GM23338 (cell line): ENCODE results near the gene PIGS. TPM values are rescaled to one million over a fixed set of nuclear protein-coding genes. Genes with fewer than 3 reads are reported as not detected.

Source experiments
- ATAC-seq: fragments of 200-7000 bp; cut with Tn5 transposase; 3 replicates; pipeline ENCODE4 v1.9.1; 2020
- DNase-seq: peaks from one replicate; pipeline ENCODE4 v3.0.0-alpha.2; 2015; ENCODE audit warnings: low spot score
- H2AFZ ChIP-seq: fragments of 200-600 bp; sonication (generic); 2 replicates; pipeline ENCODE4 v1.8.0; 2016; ENCODE audit warnings: antibody characterized with exemption, mild to moderate bottlenecking, moderate library complexity
- H3F3A ChIP-seq: fragments of 200-600 bp; sonication (generic); replicated peaks from 2 replicates; pipeline ENCODE4 v1.8.0; 2017; ENCODE audit warnings: antibody characterized with exemption, mixed run types, low read depth
- H3K27ac ChIP-seq: fragments of 200-600 bp; sonication (generic); 2 replicates; pipeline ENCODE4 v1.6.1; 2016; ENCODE audit warnings: low read depth
- H3K27me3 ChIP-seq: fragments of 200-600 bp; sonication (generic); 2 replicates; pipeline ENCODE4 v1.8.0; 2016; ENCODE audit warnings: mild to moderate bottlenecking, mixed run types, moderate library complexity; ENCODE audit not compliant: insufficient read depth
- H3K36me3 ChIP-seq: fragments of 200-600 bp; sonication (generic); 2 replicates; pipeline ENCODE4 v1.8.0; 2016; ENCODE audit warnings: mild to moderate bottlenecking; ENCODE audit not compliant: insufficient read depth
- H3K4me1 ChIP-seq: fragments of 200-600 bp; sonication (generic); 2 replicates; pipeline ENCODE4 v1.8.0; 2016; ENCODE audit warnings: mild to moderate bottlenecking, moderate library complexity; ENCODE audit not compliant: insufficient read depth
- H3K4me2 ChIP-seq: fragments of 200-600 bp; sonication (generic); 2 replicates; pipeline ENCODE4 v1.7.1; 2017; ENCODE audit warnings: mixed run types
- H3K4me3 ChIP-seq: fragments of 200-600 bp; sonication (generic); 2 replicates; pipeline ENCODE4 v1.6.1; 2016; ENCODE audit warnings: mixed run types
- H3K79me2 ChIP-seq: fragments of 200-600 bp; sonication (generic); replicated peaks from 2 replicates; pipeline ENCODE4 v1.8.0; 2017; ENCODE audit warnings: mild to moderate bottlenecking; ENCODE audit not compliant: insufficient read depth
- H3K9me2 ChIP-seq: fragments of 200-600 bp; sonication (generic); 2 replicates; pipeline ENCODE4 v1.8.0; 2017; ENCODE audit not compliant: insufficient read depth
- H4K20me1 ChIP-seq: fragments of 200-600 bp; sonication (generic); replicated peaks from 2 replicates; pipeline ENCODE4 v1.8.0; 2017; ENCODE audit warnings: mild to moderate bottlenecking; ENCODE audit not compliant: insufficient read depth
- H3K27ac Mint-ChIP-seq: 2 replicates; pipeline ENCODE4 v1.8.0; 2020; ENCODE audit warnings: inconsistent platforms, mild to moderate bottlenecking, moderate library complexity, mixed read lengths
- H3K27me3 Mint-ChIP-seq: 3 replicates; pipeline ENCODE4 v1.8.0; 2022; ENCODE audit warnings: low read depth, mild to moderate bottlenecking, moderate library complexity, mixed read lengths, inconsistent platforms; ENCODE audit not compliant: insufficient read depth, poor library complexity
- H3K36me3 Mint-ChIP-seq: 3 replicates; pipeline ENCODE4 v1.8.0; 2021; ENCODE audit warnings: low read depth, mild to moderate bottlenecking, inconsistent platforms, moderate library complexity, mixed read lengths
- H3K4me1 Mint-ChIP-seq: 3 replicates; pipeline ENCODE4 v1.8.0; 2020; ENCODE audit warnings: mild to moderate bottlenecking, inconsistent platforms, mixed read lengths
- H3K4me3 Mint-ChIP-seq: 3 replicates; pipeline ENCODE4 v1.8.0; 2021; ENCODE audit warnings: moderate library complexity, mild to moderate bottlenecking, inconsistent platforms, mixed read lengths
- H3K9me3 Mint-ChIP-seq: 3 replicates; pipeline ENCODE4 v1.8.0; 2020; ENCODE audit warnings: moderate library complexity, mild to moderate bottlenecking, inconsistent platforms, mixed read lengths
- CREB1 ChIP-seq: fragments of 250-450 bp; sonication (Bioruptor Pico); IDR thresholded peaks from 2 replicates; pipeline ENCODE4 v1.5.0; 2020; ENCODE audit warnings: low read depth, mild to moderate bottlenecking, moderate library complexity
- CTCF ChIP-seq, 2 experiments: fragments of 200-600 bp in 1 of 2; sonication (generic) in 1 of 2; conservative IDR thresholded peaks; 2 replicates each; pipeline versions ENCODE4 v1.5.1 to v1.6.1; 2016 to 2017; ENCODE audit warnings: antibody characterized with exemption in 2 of 2, low read depth in 2 of 2, mild to moderate bottlenecking in 2 of 2, moderate library complexity in 1 of 2
- EZH2 ChIP-seq: fragments of 200-600 bp; sonication (generic); IDR thresholded peaks from one replicate; pipeline ENCODE4 v1.8.0; 2017; ENCODE audit warnings: antibody characterized with exemption, mild to moderate bottlenecking, low read depth; ENCODE audit not compliant: unreplicated experiment
- NANOG ChIP-seq: IDR thresholded peaks from 2 replicates; pipeline ENCODE4 v1.6.1; 2016; ENCODE audit warnings: antibody characterized with exemption, borderline replicate concordance
- STAT1 ChIP-seq: IDR thresholded peaks from one replicate; pipeline ENCODE4 v1.6.1; 2016; ENCODE audit warnings: antibody characterized with exemption; ENCODE audit not compliant: unreplicated experiment
- ZNF331 ChIP-seq: fragments of 250-450 bp; sonication (Bioruptor Pico); IDR thresholded peaks from 2 replicates; pipeline ENCODE4 v1.5.0; 2020; ENCODE audit warnings: low read depth, mild to moderate bottlenecking, moderate library complexity
- polyA plus RNA-seq: library from polyadenylated mRNA; unstranded; fragments of >200 nt; fragmentation: Nextera tagmentation; extraction: Ambion mirVana; gene quantifications from 2 replicates; pipeline ENCODE4 v1.2.1, GENCODE V29; 2016
- total RNA-seq: library from RNA; depleted of rRNA; stranded (reverse); fragments of >200 nt; shearing (Covaris generic); gene quantifications from 2 replicates; pipeline ENCODE4 v1.2.3, GENCODE V29; 2014

The PIGS gene
- total and polyA plus RNA-seq, 2 experiments from 2014 or later, result 16.4 to 53.2 TPM

- peaks cover 11% of the 10 kb centered on the region for H3K4me1 Mint-ChIP-seq
- Histone ChIP-seq H4K20me1 (no peaks in the 10 kb centered on the region), H3K4me3 (no peak overlapping the region), H3K79me2 (no peaks in the 10 kb centered on the region), H2AFZ (no peak overlapping the region), H3F3A (no peaks in the 10 kb centered on the region), H3K36me3 (no peaks in the 10 kb centered on the region), H3K27me3 (no peaks in the 10 kb centered on the region), H3K4me1 (peaks cover 9% of the 10 kb centered on the region), H3K4me2 (no peak overlapping the region), H3K27ac (no peak overlapping the region), H3K9me2 (no peaks in the 10 kb centered on the region)
- H3K27ac Mint-ChIP-seq, result no peak overlapping the region
- H3K27me3 Mint-ChIP-seq, result peaks cover 10% of the 10 kb centered on the region
- H3K36me3 Mint-ChIP-seq, result no peaks in the 10 kb centered on the region; the same call in 2 of the 3 replicates
- TF ChIP-seq CREB1 (CRISPR knock-in tag) (no peak), STAT1 (no peak), CTCF (conservative IDR thresholded peaks at IDR 0.05; ENCODE audit: low read depth in 2 of 2) (no peak)
- DNase-seq, result no peak
- H3K9me3 Mint-ChIP-seq, result no peaks in the 10 kb centered on the region
- ATAC-seq, result no peak
- no peak overlapping the region for H3K4me3 Mint-ChIP-seq
Observed at GRCh38 chr17:28540231-28540630, 31.1 kb downstream of the PIGS start.

DNA sequence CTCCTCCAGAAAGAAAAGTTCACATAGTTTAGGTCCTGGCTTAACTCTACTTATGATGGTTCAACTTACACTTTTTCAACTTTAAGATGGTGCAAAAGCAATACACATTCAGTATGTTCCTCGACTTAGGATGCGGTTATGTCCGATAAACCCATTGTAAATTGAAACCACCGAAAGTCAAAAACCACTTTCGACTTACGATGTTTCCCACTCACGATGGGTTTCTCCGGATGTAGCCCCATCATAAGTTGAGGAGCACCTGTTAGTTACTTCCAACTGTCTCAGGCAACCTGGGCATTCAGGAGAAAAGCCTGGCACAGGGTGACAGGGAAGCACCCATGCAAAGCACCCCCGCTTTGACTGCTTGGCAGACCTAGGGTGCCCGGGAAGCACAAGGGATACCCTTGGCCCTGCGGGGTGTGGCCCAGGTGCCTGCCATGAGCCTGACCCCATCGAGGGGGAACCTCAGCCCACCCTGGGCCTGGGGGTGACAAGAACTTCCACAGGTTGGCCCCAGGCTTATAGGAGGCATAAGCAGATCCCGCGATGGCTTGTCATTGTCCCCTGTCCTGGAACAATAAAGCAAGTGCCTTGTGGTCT, 32.9 kb downstream of the PIGS start:
- H3K27ac Mint-ChIP-seq, result no peak overlapping the region
- no peaks in the 10 kb centered on the region for H3K79me2 ChIP-seq
- TF ChIP-seq NANOG, result no peak

GRCh38 chr17:28537219-28537610, 34.1 kb downstream of the PIGS start:
- no peak for TF ChIP-seq STAT1
- no peak for TF ChIP-seq EZH2
- TF ChIP-seq ZNF331, result no peak
- no peaks in the 10 kb centered on the region for H4K20me1 ChIP-seq
- no peak overlapping the region for H3K27ac Mint-ChIP-seq
- H3K27me3 Mint-ChIP-seq, result peaks cover 10% of the 10 kb centered on the region
- DNase-seq (no peak), ATAC-seq (no peak)
- no peaks in the 10 kb centered on the region for H3K36me3 Mint-ChIP-seq
- 0 out of 3 replicates have a peak, but pooled peaks cover 3% of the 10 kb centered on the region for H3K4me1 Mint-ChIP-seq
- H3K27me3 ChIP-seq, result no peaks in the 10 kb centered on the region
- H3K9me3 Mint-ChIP-seq, result no peaks in the 10 kb centered on the region
- H3K4me2 ChIP-seq, result no peak overlapping the region
- H3K4me3 Mint-ChIP-seq, result no peak overlapping the region
- H3K27ac ChIP-seq, result no peak overlapping the region
- H3K4me1 ChIP-seq, result no peaks in the 10 kb centered on the region; the same call in 1 of the 2 replicates
- no peaks in the 10 kb centered on the region for H3K79me2 ChIP-seq
- no peak overlapping the region for H3K4me3 ChIP-seq
- H2AFZ ChIP-seq, result no peak overlapping the region
- no peaks in the 10 kb centered on the region for H3F3A ChIP-seq
- no peaks in the 10 kb centered on the region for H3K9me2 ChIP-seq
- no peaks in the 10 kb centered on the region for H3K36me3 ChIP-seq

More for the DNA sequence above, 32.9 kb downstream of the PIGS start:
- Mint-ChIP-seq H3K36me3 (no peaks in the 10 kb centered on the region), H3K27me3 (peaks cover 9% of the 10 kb centered on the region), H3K4me1 (no peaks in the 10 kb centered on the region), H3K9me3 (no peaks in the 10 kb centered on the region), H3K4me3 (no peak overlapping the region)
- Histone ChIP-seq H3F3A (no peaks in the 10 kb centered on the region), H3K4me2 (no peak overlapping the region), H3K27me3 (no peaks in the 10 kb centered on the region), H3K4me1 (no peaks in the 10 kb centered on the region; the same call in 1 of the 2 replicates), H3K4me3 (no peak overlapping the region), H3K9me2 (no peaks in the 10 kb centered on the region), H3K36me3 (no peaks in the 10 kb centered on the region), H4K20me1 (no peaks in the 10 kb centered on the region), H2AFZ (no peak overlapping the region), H3K27ac (no peak overlapping the region)
- DNase-seq (no peak), ATAC-seq (no peak)
